ENCODE measurements around the gene SLC25A22. TPM values are rescaled to one million over a fixed set of nuclear protein-coding genes. Genes with fewer than 3 reads are reported as not detected.

The SLC25A22 gene
- total RNA-seq, 1 donor, result 16.8 TPM

DNA sequence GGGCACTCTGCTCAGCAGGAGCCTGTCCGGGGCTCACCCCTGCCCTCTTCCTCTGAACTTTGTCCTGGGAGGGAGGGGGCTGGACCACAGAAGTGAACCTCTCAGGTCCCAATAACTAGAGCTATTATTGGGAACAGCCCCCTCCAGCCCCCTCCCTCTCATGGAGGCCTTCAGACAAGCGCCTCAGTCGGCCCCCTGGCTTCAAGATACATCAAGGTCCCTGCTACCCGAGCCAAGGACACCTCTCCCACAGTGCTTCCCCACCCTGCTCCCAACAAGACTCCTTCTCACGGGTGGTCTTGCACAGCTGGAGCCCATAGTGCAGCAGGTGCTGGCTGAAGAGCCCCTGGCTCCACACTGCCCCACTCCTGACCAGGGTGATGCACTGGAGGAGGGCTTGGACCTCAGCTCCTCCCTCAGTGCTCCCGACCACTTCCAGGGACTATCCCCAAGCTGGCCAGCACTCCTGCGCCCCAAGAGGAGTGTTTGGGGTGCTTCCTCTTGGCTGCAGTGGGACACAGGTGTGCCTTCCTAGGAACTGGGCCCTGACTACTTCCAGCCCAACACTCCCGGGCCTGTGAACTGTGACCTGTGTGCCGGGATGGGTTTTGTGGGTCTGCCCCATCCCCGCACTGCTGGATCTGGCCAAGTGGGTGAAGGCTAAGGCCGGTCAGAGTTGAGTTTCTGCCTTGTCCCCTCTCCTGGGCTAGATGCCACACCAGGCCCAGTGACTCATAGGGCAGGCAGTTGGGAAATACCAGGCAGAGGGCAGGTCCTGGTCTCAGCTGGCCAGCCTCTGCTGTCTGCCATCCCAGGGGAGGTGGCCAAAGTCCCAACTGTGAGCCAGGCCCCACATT is 22.8 kb upstream of the SLC25A22 start:
- peak overlapping the region; percentile 70 for H3K4me3 ChIP-seq (ENCODE audit: low read depth, low read length)
- no peak for DNase-seq (ENCODE audit: low read depth)
- TF ChIP-seq, protein P1, sequence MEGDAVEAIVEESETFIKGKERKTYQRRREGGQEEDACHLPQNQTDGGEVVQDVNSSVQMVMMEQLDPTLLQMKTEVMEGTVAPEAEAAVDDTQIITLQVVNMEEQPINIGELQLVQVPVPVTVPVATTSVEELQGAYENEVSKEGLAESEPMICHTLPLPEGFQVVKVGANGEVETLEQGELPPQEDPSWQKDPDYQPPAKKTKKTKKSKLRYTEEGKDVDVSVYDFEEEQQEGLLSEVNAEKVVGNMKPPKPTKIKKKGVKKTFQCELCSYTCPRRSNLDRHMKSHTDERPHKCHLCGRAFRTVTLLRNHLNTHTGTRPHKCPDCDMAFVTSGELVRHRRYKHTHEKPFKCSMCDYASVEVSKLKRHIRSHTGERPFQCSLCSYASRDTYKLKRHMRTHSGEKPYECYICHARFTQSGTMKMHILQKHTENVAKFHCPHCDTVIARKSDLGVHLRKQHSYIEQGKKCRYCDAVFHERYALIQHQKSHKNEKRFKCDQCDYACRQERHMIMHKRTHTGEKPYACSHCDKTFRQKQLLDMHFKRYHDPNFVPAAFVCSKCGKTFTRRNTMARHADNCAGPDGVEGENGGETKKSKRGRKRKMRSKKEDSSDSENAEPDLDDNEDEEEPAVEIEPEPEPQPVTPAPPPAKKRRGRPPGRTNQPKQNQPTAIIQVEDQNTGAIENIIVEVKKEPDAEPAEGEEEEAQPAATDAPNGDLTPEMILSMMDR (IDR thresholded peaks at IDR 0.05; ENCODE audit: insufficient read depth, low read depth, low read length), result no peak

DNA sequence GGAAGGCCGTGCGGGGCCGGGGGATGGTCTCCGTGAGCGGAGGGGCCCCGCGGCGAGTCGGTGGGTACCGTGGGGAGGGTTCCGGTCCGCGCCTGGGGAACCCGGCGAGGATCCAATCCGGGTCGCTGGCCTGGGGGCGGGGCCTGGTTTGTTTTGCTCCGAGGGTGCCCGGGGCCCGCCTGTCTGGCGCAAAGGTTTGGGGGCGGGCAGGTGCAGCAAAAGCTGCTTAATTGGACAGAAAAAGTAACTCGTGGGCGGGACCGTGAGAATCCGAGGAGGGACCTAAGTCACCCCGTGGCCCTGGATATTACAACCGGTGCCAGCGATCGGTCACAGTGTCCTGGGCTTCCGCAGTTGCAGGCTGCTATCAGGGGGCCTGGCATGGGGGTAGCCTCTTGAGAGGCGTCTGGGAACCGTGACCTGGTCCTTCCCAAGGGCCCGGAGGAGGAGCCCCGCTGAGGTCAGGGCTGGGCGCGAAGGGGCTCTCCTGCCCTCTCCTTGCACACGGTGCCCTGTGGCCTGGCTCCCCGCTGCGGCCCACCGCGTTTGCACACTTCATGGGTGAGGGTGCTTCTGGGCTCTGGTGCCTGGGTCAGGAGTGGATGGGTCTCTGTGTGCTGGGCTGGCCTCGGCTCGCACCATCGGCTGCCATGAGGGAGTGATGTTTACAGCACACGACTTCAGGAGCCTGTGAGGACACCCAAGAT is 22.0 kb upstream of the SLC25A22 start:
- peak overlapping the region; percentile 70 for H3K4me3 ChIP-seq (ENCODE audit: low read depth, low read length)
- DNase-seq (ENCODE audit: low read depth), result peak; percentile 78
- TF ChIP-seq, protein P1 (IDR thresholded peaks at IDR 0.05; ENCODE audit: insufficient read depth, low read depth, low read length), result no peak

DNA sequence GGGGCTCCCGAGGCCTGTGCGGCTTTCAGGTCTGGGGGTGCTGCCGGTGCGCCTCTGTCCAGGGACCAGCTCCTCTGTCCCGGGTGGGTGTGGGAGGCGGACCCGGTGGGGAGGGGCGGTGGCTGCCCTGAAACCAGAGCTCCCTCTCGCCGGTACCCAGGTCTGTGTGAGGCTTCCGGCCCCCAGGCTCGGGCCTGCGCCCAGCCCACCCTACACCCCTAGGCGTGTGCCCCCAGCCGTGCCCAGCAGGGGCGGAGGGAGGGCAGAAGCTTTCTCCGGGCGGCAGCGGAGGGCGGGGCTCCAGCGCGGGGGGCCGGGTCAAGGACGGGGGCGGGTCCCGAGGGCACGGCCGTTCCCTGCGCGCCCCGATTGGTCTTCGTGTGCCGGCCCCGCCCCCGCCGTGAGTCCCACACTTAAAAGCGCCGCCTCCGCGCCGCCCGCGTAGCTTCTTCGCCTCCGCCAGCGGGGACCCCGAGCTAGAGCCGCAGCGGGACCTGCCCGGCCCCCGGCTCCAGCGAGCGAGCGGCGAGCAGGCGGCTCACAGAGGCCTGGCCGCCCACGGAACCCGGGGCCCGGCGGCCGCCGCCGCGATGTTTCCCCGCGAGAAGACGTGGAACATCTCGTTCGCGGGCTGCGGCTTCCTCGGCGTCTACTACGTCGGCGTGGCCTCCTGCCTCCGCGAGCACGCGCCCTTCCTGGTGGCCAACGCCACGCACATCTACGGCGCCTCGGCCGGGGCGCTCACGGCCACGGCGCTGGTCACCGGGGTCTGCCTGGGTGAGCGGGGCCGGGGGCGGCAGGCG is 21.2 kb upstream of the SLC25A22 start:
- H3K4me3 ChIP-seq (ENCODE audit: low read depth, low read length), result peak overlapping the region; percentile 70
- peak; percentile 85 for DNase-seq (ENCODE audit: low read depth)
- TF ChIP-seq, protein P1 (IDR thresholded peaks at IDR 0.05; ENCODE audit: insufficient read depth, low read depth, low read length), result no peak

DNA sequence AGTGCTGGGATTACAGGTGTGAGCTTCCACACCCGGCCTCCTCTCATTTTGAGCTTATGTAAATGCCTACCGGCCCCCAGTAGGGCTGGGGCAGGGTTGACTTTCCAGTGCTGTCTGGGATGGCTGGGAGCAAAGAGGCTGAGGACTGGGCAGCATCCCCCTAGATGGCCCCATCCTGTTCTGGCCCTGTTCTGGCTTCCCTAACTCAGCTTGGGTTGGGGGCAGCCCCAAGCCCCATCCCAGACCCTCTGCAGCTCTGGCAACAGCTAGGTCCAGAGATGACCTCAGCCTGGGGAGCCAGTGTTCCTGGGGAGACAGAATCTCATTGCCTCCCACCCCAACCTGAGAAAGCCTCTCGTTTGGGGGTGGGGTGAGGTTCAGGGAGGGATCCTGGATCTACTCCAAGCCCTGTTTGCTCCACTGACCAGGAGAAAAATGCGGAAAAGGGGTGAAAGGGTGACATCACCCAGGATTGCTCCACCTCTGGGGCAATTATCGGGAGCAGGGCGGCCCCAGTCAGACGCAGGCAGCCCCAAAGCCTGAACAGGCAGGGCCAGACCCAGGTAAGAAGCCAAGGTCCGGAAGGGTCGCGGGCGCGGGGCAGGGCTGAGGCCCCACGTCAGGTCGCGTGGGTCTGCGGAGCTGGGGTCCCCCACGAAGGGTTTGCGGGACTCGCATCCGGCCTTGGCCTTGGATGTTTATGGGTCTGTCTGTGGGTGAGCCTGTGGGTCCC is 20.5 kb upstream of the SLC25A22 start, which contains the start of gene PNPLA2:
Gene PNPLA2 (plus strand): TSS at position 519 of the 733 bp plus-strand sequence. CDS start 805 bp downstream, outside the sequence.
- TF ChIP-seq, protein P1 (IDR thresholded peaks at IDR 0.05; ENCODE audit: insufficient read depth, low read depth, low read length), result no peak
- DNase-seq (ENCODE audit: low read depth), result peak; percentile 53
- H3K4me3 ChIP-seq (ENCODE audit: low read depth, low read length), result peak within 1 kb of the TSS; percentile 70

DNA sequence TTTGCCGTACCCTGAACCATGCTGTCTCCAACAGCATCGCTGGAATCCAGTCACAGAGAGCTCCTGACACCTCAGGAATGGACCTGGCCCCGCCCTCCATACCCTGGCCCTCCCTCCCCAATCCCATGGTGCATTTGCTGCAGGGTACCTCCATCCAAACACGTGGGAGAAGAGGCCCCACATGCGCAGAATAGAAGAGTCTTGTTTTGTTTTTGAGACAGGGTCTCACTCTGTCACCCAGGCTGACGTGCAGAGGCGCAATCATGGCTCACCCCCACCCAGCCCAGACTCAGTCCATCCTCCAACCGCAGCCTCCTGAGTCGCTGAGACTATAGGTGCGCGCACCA is 18.3 kb upstream of the SLC25A22 start:
- no peak for DNase-seq (ENCODE audit: low read depth)
- TF ChIP-seq, protein P1 (IDR thresholded peaks at IDR 0.05; ENCODE audit: insufficient read depth, low read depth, low read length), result no peak
- H3K4me3 ChIP-seq (ENCODE audit: low read depth, low read length), result no peak overlapping the region

Data from fibroblast of villous mesenchyme (primary cell).